ENCODE measurements around the gene DGCR8. TPM values are rescaled to one million over a fixed set of nuclear protein-coding genes. Genes with fewer than 3 reads are reported as not detected.

The DGCR8 gene
- total RNA-seq, 1 experiment from 2014 or later = 16.4 TPM

DNA sequence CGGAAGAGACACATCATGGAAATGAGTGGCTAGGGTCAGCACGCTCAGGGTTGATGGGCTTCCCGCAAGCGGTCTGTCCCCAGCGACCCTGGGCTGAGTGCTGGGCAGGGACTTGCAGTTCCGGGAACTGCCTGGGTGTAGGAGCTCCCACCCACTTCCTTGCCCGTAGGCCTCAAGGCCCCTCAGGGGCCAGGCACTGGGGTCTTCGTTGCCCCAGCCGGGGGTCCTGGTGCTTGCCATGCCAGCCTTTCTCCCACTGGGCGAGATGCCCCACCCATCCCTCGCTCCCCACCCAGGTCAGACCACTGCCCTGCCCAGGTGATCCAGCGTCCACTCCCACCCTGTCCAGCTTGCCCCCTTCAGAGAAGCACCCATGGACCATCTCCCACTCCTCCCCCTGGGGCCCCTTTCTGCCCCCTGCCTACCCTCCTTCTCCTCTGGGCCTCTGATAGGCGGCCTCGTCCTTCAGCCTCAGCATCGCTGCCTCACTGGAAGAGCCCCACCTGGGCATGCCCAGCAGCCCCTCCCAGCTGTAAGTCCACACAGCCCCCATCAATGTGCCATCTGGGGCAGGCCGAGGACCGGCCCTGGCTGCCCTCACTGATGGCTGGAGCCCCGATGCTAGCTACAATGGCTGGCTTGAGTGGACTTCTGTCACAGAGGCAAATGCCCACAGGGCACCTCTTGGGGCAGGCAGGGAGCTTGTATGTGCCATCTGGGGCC lies 17.8 kb upstream of the DGCR8 start:
- no peak for DNase-seq
- Histone ChIP-seq H3K4me1 (ENCODE audit: low read length) (no peaks in the 10 kb centered on the region), H3K36me3 (ENCODE audit: insufficient read depth, low read length) (0 out of 2 replicates have a peak, but pooled peaks cover 3% of the 10 kb centered on the region), H3K27ac (ENCODE audit: low read length) (no peak overlapping the region), H3K9ac (ENCODE audit: low read length) (no peak overlapping the region), H2AFZ (ENCODE audit: low read length) (no peak overlapping the region), H3K9me3 (ENCODE audit: low read length) (no peaks in the 10 kb centered on the region), H3K79me2 (ENCODE audit: low read length) (no peaks in the 10 kb centered on the region), H3K9me2 (replicated peaks; ENCODE audit: insufficient read depth, low read length) (no peaks in the 10 kb centered on the region), H3K4me2 (ENCODE audit: low read depth, low read length, poor library complexity, severe bottlenecking) (no peak overlapping the region), H4K20me1 (ENCODE audit: insufficient read depth, low read depth, low read length) (no peaks in the 10 kb centered on the region), H3K4me3 (ENCODE audit: low read length) (no peak overlapping the region), H3K27me3 (ENCODE audit: low read length) (no peaks in the 10 kb centered on the region)

DNA sequence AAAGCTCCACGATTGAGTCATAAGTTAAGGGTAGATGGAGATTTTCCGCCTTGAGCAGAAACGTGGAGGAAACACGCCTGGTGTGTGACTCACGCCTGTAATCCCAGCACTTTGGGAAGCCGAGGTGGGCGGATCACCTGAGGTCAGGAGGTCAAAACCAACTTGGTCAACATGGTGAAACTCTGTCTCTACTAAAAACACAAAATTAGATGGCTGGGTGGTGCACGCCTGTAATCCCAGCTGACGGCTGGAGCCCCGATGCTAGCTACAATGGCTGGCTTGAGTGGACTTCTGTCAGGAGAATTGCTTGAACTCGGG lies 17.3 kb upstream of the DGCR8 start:
- Histone ChIP-seq H3K9me2 (replicated peaks; ENCODE audit: insufficient read depth, low read length) (no peaks in the 10 kb centered on the region), H4K20me1 (ENCODE audit: insufficient read depth, low read depth, low read length) (no peaks in the 10 kb centered on the region), H3K36me3 (ENCODE audit: insufficient read depth, low read length) (0 out of 2 replicates have a peak, but pooled peaks cover 3% of the 10 kb centered on the region), H2AFZ (ENCODE audit: low read length) (no peak overlapping the region), H3K4me2 (ENCODE audit: low read depth, low read length, poor library complexity, severe bottlenecking) (no peak overlapping the region), H3K4me1 (ENCODE audit: low read length) (no peaks in the 10 kb centered on the region), H3K79me2 (ENCODE audit: low read length) (no peaks in the 10 kb centered on the region), H3K9me3 (ENCODE audit: low read length) (no peaks in the 10 kb centered on the region), H3K27me3 (ENCODE audit: low read length) (no peaks in the 10 kb centered on the region), H3K4me3 (ENCODE audit: low read length) (no peak overlapping the region), H3K27ac (ENCODE audit: low read length) (no peak overlapping the region), H3K9ac (ENCODE audit: low read length) (no peak overlapping the region)
- DNase-seq = no peak

DNA sequence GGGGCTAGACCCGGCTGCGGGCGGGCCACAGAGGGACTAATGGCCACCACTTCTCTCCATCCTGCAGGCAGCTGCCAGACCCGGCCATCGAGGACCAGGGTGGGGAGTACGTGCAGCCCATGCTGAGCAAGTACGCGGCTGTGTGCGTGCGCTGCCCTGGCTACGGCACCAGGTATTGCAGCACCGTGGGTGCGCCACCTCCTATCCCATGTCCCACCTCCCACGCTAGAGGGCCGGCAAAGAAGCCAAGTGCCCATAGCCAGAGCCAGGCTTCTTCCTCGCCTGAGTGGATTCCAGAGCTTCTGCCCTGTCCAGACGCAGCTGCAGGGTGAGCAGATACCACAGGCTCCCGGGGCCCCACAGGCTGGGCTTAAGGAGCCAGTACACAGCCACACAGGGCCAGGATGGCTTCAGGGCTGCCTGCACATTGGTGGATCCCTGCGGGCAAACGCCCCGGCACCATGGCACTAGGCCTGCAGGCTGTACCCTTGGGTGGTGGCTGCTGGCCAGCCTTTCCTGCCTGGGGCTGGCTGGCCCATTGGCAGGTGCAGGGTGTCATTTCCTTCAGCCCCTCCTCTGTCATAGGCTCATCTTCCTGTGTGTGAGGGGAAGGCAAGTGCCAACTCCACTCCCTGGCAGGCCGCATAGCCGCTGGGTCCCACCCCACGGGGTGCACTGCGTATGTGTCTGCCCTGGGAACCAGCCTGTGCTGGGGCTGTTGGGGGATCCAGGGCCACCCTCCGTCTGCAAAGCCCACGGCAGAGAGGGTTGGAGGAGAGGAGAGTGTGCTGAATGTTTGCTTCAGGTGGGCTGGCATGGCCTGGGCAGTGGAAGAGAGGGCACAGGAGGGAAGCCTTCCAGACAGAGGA lies 16.5 kb upstream of the DGCR8 start:
- Histone ChIP-seq H3K9ac (ENCODE audit: low read length) (no peak overlapping the region), H3K9me3 (ENCODE audit: low read length) (no peaks in the 10 kb centered on the region), H3K27me3 (ENCODE audit: low read length) (no peaks in the 10 kb centered on the region), H3K27ac (ENCODE audit: low read length) (no peak overlapping the region), H4K20me1 (ENCODE audit: insufficient read depth, low read depth, low read length) (no peaks in the 10 kb centered on the region), H3K9me2 (replicated peaks; ENCODE audit: insufficient read depth, low read length) (no peaks in the 10 kb centered on the region), H3K4me3 (ENCODE audit: low read length) (no peak overlapping the region), H2AFZ (ENCODE audit: low read length) (no peak overlapping the region), H3K4me1 (ENCODE audit: low read length) (no peaks in the 10 kb centered on the region), H3K36me3 (ENCODE audit: insufficient read depth, low read length) (0 out of 2 replicates have a peak, but pooled peaks cover 3% of the 10 kb centered on the region), H3K4me2 (ENCODE audit: low read depth, low read length, poor library complexity, severe bottlenecking) (no peak overlapping the region), H3K79me2 (ENCODE audit: low read length) (no peaks in the 10 kb centered on the region)
- DNase-seq = no peak

DNA sequence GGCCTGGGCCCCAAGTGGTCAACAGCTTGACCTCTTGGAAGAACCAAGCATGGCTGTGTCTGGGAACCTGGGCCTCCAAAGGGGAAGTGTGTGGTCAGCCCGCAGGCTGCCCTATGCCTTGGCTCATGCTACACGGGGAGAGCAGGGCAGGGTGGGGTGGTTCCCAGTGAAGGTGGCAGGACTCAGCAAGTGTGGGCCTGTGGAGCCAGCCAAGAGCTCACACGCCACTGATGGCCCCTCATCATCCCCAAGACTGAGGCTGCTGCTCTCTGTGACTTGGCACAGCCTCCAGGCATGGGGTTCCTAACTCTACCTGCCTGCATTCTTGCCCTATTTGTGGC lies 15.9 kb upstream of the DGCR8 start:
- H3K4me2 ChIP-seq (ENCODE audit: low read depth, low read length, poor library complexity, severe bottlenecking) = no peak overlapping the region
- no peak overlapping the region for H2AFZ ChIP-seq (ENCODE audit: low read length)
- H3K4me3 ChIP-seq (ENCODE audit: low read length) = no peak overlapping the region
- H4K20me1 ChIP-seq (ENCODE audit: insufficient read depth, low read depth, low read length) = no peaks in the 10 kb centered on the region
- H3K36me3 ChIP-seq (ENCODE audit: insufficient read depth, low read length) = 0 out of 2 replicates have a peak, but pooled peaks cover 3% of the 10 kb centered on the region
- H3K9me2 ChIP-seq (replicated peaks; ENCODE audit: insufficient read depth, low read length) = no peaks in the 10 kb centered on the region
- H3K4me1 ChIP-seq (ENCODE audit: low read length) = no peaks in the 10 kb centered on the region
- DNase-seq = no peak
- no peak overlapping the region for H3K27ac ChIP-seq (ENCODE audit: low read length)
- H3K9ac ChIP-seq (ENCODE audit: low read length) = no peak overlapping the region
- no peaks in the 10 kb centered on the region for H3K79me2 ChIP-seq (ENCODE audit: low read length)
- H3K27me3 ChIP-seq (ENCODE audit: low read length) = no peaks in the 10 kb centered on the region
- no peaks in the 10 kb centered on the region for H3K9me3 ChIP-seq (ENCODE audit: low read length)

DNA sequence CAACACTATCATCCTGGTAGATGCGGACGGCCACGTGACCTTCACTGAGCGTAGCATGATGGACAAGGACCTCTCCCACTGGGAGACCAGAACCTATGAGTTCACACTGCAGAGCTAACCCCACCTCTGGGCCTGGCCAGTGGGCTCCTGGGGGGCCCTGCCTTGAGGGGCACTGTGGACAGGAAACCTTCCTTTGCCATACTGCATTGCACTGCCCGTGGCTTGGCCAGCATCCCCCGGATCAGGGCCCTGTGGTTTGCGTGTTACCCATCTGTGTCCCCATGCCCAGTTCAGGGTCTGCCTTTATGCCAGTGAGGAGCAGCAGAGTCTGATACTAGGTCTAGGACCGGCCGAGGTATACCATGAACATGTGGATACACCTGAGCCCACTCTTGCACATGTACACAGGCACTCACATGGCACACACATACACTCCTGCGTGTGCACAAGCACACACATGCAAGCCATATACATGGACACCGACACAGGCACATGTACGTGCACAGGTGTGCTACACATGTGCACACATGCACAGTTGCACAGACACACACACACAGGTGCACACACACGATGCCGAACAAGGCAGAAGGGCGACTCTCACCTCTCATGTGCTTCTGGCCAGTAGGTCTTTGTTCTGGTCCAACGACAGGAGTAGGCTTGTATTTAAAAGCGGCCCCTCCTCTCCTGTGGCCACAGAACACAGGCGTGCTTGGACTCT lies 15.3 kb upstream of the DGCR8 start:
- Histone ChIP-seq H3K9ac (ENCODE audit: low read length) (no peak overlapping the region), H2AFZ (ENCODE audit: low read length) (no peak overlapping the region), H3K4me3 (ENCODE audit: low read length) (no peak overlapping the region), H4K20me1 (ENCODE audit: insufficient read depth, low read depth, low read length) (no peaks in the 10 kb centered on the region), H3K9me2 (replicated peaks; ENCODE audit: insufficient read depth, low read length) (no peaks in the 10 kb centered on the region), H3K36me3 (ENCODE audit: insufficient read depth, low read length) (0 out of 2 replicates have a peak, but pooled peaks cover 3% of the 10 kb centered on the region), H3K27ac (ENCODE audit: low read length) (no peak overlapping the region), H3K4me1 (ENCODE audit: low read length) (no peaks in the 10 kb centered on the region), H3K27me3 (ENCODE audit: low read length) (no peaks in the 10 kb centered on the region), H3K79me2 (ENCODE audit: low read length) (no peaks in the 10 kb centered on the region), H3K4me2 (ENCODE audit: low read depth, low read length, poor library complexity, severe bottlenecking) (no peak overlapping the region), H3K9me3 (ENCODE audit: low read length) (no peaks in the 10 kb centered on the region)
- no peak for DNase-seq

DNA sequence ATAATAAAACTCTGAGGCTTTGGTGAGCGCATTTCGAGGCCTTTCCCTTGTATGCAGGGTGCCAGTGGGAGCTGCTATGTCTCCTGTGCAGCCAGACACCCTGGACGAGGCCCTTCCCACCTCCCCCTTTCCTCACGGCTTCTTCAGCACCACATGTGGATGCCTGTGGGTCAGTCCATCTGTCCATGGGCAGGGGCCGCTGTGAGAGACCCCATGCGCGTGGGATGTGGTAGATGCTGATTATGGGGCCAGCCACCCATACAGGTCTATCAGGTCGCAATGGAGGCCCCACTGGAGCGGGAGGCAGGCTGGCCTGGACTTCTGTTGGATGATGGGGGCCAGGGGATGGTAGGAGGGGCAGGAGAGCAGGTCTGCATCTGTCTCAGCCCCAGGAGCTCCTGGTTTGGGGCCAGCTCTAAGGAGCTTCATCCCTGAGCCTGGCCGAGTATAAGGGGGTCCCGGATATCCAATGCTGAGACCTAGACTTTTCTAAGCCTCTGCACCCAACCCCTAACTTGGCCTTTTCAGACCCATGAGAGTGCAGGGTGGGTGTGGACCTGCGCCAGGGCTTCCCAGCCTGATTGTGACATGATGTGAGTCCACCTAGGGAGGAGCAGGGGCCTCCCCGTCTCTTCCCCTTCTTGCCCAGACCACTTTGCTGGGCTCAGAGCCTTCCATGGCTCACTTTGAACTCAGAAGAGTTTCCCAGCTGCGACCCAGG lies 14.0 kb upstream of the DGCR8 start:
- Histone ChIP-seq H3K9ac (ENCODE audit: low read length) (no peak overlapping the region), H3K79me2 (ENCODE audit: low read length) (no peaks in the 10 kb centered on the region), H4K20me1 (ENCODE audit: insufficient read depth, low read depth, low read length) (no peaks in the 10 kb centered on the region), H3K4me3 (ENCODE audit: low read length) (no peak overlapping the region), H3K9me2 (replicated peaks; ENCODE audit: insufficient read depth, low read length) (no peaks in the 10 kb centered on the region), H3K4me2 (ENCODE audit: low read depth, low read length, poor library complexity, severe bottlenecking) (no peak overlapping the region), H3K9me3 (ENCODE audit: low read length) (no peaks in the 10 kb centered on the region), H3K36me3 (ENCODE audit: insufficient read depth, low read length) (0 out of 2 replicates have a peak, but pooled peaks cover 3% of the 10 kb centered on the region), H2AFZ (ENCODE audit: low read length) (no peak overlapping the region), H3K4me1 (ENCODE audit: low read length) (no peaks in the 10 kb centered on the region), H3K27ac (ENCODE audit: low read length) (no peak overlapping the region), H3K27me3 (ENCODE audit: low read length) (no peaks in the 10 kb centered on the region)
- DNase-seq = no peak

DNA sequence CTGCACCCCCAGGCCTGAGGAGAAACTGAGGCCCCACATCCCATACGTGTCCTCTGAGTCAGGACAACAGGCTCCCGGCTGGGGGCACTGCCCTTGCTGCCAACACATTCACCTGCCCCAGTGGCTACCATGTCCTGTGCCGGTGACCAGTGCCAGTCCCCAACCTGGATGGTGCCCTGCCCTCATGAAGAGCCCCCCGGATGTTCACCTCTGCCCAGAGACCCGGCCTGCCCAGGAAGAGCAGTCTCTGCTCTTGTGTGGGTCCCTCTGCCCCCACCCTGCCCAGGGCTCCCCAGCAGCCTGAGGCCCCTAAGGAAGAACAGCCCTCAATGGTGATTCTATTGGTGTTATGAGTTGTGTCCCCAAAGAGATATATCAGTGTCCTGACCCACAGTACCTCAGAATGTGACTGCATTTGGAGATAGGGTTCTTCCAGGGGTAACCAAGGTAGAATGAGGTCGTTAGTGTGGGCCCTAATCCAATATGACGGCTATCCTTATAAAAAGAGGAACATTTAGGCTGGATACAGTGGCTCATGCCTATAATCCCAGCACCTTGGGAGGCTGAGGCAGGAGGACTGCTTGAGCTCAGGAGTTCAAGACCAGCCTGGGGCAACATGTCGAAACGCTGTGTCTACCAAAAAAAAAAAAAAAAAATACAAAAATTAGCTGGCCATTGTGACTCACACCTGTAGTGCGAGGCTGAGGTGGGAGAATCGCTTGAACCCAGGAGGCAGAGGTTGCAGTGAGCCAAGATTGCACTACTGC lies 13.2 kb upstream of the DGCR8 start:
- Histone ChIP-seq H3K4me3 (ENCODE audit: low read length) (no peak overlapping the region), H3K4me2 (ENCODE audit: low read depth, low read length, poor library complexity, severe bottlenecking) (no peak overlapping the region), H3K9me3 (ENCODE audit: low read length) (no peaks in the 10 kb centered on the region), H3K36me3 (ENCODE audit: insufficient read depth, low read length) (0 out of 2 replicates have a peak, but pooled peaks cover under 1% of the 10 kb centered on the region), H4K20me1 (ENCODE audit: insufficient read depth, low read depth, low read length) (no peaks in the 10 kb centered on the region), H3K27ac (ENCODE audit: low read length) (no peak overlapping the region), H3K9me2 (replicated peaks; ENCODE audit: insufficient read depth, low read length) (no peaks in the 10 kb centered on the region), H2AFZ (ENCODE audit: low read length) (no peak overlapping the region), H3K4me1 (ENCODE audit: low read length) (no peaks in the 10 kb centered on the region), H3K9ac (ENCODE audit: low read length) (no peak overlapping the region), H3K79me2 (ENCODE audit: low read length) (no peaks in the 10 kb centered on the region), H3K27me3 (ENCODE audit: low read length) (no peaks in the 10 kb centered on the region)
- no peak for DNase-seq
